Measurements from ENCODE around the gene KHDC4.

Gene KHDC4

GRCh38 chr1:155969377-155969791, 35.2 kb upstream of the KHDC4 start:
- DNase-seq (ENCODE audit: low read depth), result no peak

DNA sequence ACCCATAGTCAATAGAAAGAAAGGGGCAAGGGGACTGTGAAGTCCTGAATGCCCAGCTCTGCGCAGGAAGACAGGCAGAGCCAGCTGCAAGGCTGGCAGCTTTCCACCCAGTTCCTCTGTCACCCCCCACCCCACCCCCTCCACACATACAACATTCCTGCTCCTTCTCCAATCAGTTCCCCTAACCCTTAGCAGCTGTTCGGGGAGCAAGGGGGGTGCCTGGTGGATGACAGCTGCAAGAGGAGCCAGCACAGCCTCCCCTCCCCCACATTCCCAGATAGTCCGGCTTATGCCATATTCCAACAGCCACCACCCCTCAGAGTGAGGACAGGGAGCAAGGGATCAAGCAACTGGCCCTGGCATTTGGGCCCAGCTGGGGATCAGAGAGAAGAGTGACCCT, 34.5 kb upstream of the KHDC4 start:
- no peak for DNase-seq (ENCODE audit: low read depth)

- no peak for DNase-seq (ENCODE audit: low read depth)
Measured at GRCh38 chr1:155968051-155968400, 33.8 kb upstream of the KHDC4 start.

- no peak for DNase-seq (ENCODE audit: low read depth)
Measured at GRCh38 chr1:155967341-155968050, 33.3 kb upstream of the KHDC4 start.

DNA sequence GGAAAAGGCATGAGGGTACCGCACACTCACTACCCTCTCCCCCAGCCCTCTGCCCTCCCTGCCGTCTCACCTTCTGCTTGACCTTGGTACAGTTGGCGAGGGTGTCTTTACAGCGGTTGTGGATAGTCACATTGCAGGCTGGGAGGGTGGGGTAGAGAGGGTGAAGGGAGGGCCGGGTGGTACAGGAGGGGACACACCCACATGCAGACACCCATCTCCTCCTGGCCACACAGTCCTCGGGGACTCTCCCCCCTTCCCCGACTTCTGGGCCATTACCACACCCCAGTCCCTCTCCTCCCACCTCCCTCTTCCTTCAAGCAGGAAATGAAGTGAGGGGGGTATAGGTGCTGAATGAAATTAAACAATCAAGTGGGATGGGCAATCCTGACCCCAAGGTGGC, 32.5 kb upstream of the KHDC4 start:
- no peak for DNase-seq (ENCODE audit: low read depth)

GRCh38 chr1:155966135-155966534, 31.9 kb upstream of the KHDC4 start:
- no peak for DNase-seq (ENCODE audit: low read depth)

GRCh38 chr1:155964193-155964592, 30.0 kb upstream of the KHDC4 start:
- no peak for DNase-seq (ENCODE audit: low read depth)

DNA sequence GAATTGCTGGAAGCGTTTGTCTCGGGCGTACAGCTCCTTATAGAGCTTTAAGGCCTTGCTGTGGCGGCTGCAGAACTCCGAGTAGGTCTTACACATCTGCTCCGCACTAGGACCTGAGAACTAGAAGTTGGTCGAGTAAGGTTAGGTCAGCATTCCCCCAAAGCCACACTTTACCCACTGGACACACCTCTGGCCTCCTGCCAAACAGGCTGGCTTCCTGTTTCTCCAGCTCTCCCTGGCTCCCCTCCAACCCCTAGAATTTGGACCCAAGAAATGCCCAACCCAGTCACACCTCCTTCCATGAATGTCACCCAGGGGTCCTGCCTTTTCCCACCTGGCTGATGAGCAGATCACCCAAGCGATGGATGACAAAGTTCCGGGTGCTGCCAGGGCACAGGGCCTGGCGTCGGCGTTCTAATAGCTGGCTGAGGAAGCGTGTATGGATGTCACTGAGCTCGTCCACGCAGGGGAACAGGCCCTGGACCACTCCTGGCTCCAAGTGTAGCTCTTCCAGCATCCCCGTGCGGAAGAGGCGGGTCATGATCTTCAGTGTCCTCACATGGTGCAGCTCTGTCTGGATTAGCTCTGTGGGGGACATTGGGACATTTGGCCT, 28.5 kb upstream of the KHDC4 start:
- DNase-seq (ENCODE audit: low read depth), result no peak

- DNase-seq (ENCODE audit: low read depth), result peak; percentile 83
Measured at GRCh38 chr1:155961937-155962336, 27.7 kb upstream of the KHDC4 start.

DNA sequence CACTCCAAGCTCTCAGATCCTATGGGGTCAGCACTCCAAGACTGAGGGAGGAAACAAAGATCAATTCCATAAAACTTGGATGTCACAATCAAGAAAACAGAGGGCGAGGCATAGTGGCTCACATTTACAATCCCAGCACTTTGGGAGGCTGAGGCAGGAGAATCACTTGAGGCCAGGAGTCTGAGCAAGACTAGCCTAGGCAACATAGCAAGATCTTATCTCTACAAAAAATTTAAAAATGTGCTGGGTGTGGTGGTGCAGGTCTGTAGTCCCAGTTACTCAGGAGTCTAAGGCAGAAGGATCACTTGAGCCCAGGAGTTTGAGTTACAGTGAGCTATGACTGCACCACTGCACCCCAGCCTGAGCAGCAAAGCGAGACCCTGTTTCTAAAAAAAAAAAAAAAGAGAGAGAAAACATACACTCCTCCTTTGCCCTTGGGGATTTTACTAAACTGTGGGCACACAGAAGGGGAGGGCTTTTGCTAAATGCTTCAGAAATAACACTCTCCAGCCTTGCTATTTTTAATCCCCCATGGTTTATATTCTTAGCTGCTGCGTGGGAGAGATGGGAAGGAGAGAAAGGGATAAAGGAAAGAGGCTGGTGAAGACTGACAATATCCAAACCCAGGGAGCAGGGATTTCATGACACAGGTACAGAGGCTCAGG, 26.0 kb upstream of the KHDC4 start:
- no peak for DNase-seq (ENCODE audit: low read depth)

- no peak for DNase-seq (ENCODE audit: low read depth)
Measured at GRCh38 chr1:155957411-155957915, 23.2 kb upstream of the KHDC4 start.

DNA sequence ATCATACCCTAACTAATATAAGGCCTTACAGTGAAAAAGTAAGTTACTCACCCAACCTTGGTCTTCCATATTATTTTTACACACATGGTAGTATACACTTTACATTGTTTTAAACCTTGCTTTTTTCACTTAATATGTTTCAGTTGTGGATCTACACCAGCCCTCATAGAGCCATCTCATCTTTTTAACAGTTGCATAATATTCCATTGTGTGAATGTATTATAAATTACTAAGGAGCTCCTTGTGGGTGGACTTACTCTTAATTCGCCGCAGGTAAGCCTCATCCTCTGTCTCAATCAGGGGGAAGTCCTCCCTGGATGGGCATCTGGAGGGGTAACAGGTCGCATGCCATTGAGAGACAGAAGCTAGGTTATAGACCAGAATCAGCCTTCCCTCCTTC, 20.4 kb upstream of the KHDC4 start:
- DNase-seq (ENCODE audit: low read depth), result no peak

- no peak for DNase-seq (ENCODE audit: low read depth)
Measured at GRCh38 chr1:155952505-155952890, 18.3 kb upstream of the KHDC4 start.

- DNase-seq (ENCODE audit: low read depth), result no peak
Measured at GRCh38 chr1:155951753-155952504, 17.7 kb upstream of the KHDC4 start.

GRCh38 chr1:155950829-155951228, 16.6 kb upstream of the KHDC4 start:
- no peak for DNase-seq (ENCODE audit: low read depth)

GRCh38 chr1:155947741-155948140, 13.5 kb upstream of the KHDC4 start:
- DNase-seq (ENCODE audit: low read depth), result no peak

DNA sequence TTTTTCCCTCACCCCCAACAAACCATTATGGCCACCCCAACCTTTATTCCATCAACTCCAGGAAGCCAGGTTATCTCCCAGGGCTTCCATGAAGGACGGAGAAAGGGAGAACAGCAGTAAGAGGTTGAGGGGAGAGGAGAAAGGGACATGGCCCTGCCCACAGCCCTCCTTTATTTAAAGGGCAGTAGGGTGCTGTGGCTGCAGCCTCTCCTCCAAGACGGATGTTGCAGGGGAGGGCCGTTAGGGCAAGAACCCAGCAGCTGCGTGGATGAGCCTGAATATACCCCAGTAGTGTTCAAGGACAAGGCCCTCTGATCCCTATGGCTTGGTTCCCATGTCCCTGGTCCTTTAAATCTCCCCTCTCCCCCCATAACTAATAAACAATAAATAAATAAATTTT, 13.1 kb upstream of the KHDC4 start:
- no peak for DNase-seq (ENCODE audit: low read depth)

- no peak for DNase-seq (ENCODE audit: low read depth)
Measured at GRCh38 chr1:155946633-155947219, 12.5 kb upstream of the KHDC4 start.

- no peak for DNase-seq (ENCODE audit: low read depth)
Measured at GRCh38 chr1:155944444-155944799, 10.2 kb upstream of the KHDC4 start.

- no peak for DNase-seq (ENCODE audit: low read depth)
Measured at GRCh38 chr1:155942578-155943141, 8.4 kb upstream of the KHDC4 start.

- no peak for DNase-seq (ENCODE audit: low read depth)
Measured at GRCh38 chr1:155941845-155942531, 7.8 kb upstream of the KHDC4 start.
